Measurements from ENCODE around the gene CAMLG. TPM values are rescaled to one million over a fixed set of nuclear protein-coding genes. Genes with fewer than 3 reads are reported as not detected.
"Not testable (repeated sequence)": the region's sequence is repeated elsewhere in the genome, so short reads cannot be mapped to it uniquely, and the experiment has no call there.

CAMLG gene
- total RNA-seq, result 10 to 100 TPM; 24.4 to 24.7 TPM

- peaks cover 23% of the 10 kb centered on the region for H3K4me1 Mint-ChIP-seq
- ATAC-seq (ENCODE audit: low read depth), result peak; percentile 99
- peak within 1 kb of the TSS; percentile 93 for H3K4me3 Mint-ChIP-seq
- POLR2A ChIA-PET, result interaction anchor here (0.6 to 3.1 kb wide), 14 partner anchors 19 to 588 kb away, joined by 3 to 32 read pairs (median 4); partner anchors contain the start of genes C5orf24, DDX46, PCBD2 and PPP2CA
- H3K27me3 Mint-ChIP-seq, result no peaks in the 10 kb centered on the region
- peak within 1 kb of the TSS; percentile 91 for H3K27ac Mint-ChIP-seq
- peaks cover 6% of the 10 kb centered on the region for H3K36me3 Mint-ChIP-seq
- DNase-seq, result peak; percentile 96
- H3K9me3 Mint-ChIP-seq, result no peaks in the 10 kb centered on the region
Observed at GRCh38 chr5:134738133-134738962, at the start of gene CAMLG. Gene CAMLG (plus strand): TSS chr5:134738548. CDS start chr5:134738621, 73 bp downstream.

- H3K27ac Mint-ChIP-seq; H3K9me3 Mint-ChIP-seq; H3K4me3 Mint-ChIP-seq; DNase-seq; ATAC-seq (ENCODE audit: low read depth); POLR2A ChIA-PET; H3K4me1 Mint-ChIP-seq; H3K27me3 Mint-ChIP-seq: not testable (repeated sequence)
- H3K36me3 Mint-ChIP-seq, result peaks cover 41% of the 10 kb centered on the region
Observed at GRCh38 chr5:134690144-134690543, 48.2 kb upstream of the CAMLG start.

DNA sequence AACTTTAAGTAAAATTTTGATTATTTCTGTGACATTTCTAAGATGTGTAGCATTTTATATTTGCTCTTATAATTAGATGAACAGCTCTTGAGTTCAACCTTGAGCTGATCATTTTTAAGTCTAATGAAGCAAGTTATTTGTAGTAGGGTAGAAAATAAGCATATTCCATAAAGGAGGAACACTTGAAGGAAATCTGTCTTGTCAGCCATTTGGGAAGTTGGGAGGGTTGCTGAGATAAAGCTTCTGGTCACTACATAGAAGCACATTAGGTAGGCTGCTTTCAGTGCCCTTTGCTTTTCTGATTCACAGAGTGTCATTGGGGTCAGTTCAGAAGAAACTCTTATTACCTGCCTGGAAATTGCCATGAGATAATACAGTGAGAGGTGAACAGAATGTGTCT, 45.6 kb upstream of the CAMLG start:
- no peaks in the 10 kb centered on the region for H3K27me3 Mint-ChIP-seq
- POLR2A ChIA-PET, result no interaction called here
- no peak overlapping the region for H3K27ac Mint-ChIP-seq
- ATAC-seq (ENCODE audit: low read depth) (no peak), DNase-seq (no peak)
- no peaks in the 10 kb centered on the region for H3K4me1 Mint-ChIP-seq
- H3K4me3 Mint-ChIP-seq, result no peak overlapping the region
- H3K36me3 Mint-ChIP-seq, result peaks cover 35% of the 10 kb centered on the region
- no peaks in the 10 kb centered on the region for H3K9me3 Mint-ChIP-seq

DNA sequence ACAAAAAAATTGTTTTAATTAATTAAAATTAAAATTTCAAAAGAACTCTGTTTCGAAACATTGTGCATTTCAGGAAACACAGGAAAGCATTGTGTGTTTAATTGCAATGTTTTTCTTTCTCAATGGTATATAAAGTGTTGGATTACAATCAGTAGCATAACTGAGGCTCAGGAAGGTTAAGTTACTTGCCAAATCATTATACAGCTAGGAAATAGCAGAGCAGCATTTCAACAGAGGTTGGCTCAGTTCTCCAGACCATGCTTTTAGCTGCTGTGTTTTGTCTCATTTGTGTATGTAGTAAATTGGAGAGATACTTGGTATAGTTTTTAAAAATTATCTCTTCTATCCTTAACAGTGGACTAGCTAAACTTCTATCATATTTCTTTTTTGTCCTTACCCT, 30.0 kb upstream of the CAMLG start:
- DNase-seq (no peak), ATAC-seq (ENCODE audit: low read depth) (no peak)
- Mint-ChIP-seq H3K9me3 (no peaks in the 10 kb centered on the region), H3K36me3 (peaks cover 28% of the 10 kb centered on the region), H3K4me1 (no peaks in the 10 kb centered on the region), H3K27me3 (no peaks in the 10 kb centered on the region), H3K4me3 (no peak overlapping the region), H3K27ac (no peak overlapping the region)
- POLR2A ChIA-PET, result no interaction called here

DNA sequence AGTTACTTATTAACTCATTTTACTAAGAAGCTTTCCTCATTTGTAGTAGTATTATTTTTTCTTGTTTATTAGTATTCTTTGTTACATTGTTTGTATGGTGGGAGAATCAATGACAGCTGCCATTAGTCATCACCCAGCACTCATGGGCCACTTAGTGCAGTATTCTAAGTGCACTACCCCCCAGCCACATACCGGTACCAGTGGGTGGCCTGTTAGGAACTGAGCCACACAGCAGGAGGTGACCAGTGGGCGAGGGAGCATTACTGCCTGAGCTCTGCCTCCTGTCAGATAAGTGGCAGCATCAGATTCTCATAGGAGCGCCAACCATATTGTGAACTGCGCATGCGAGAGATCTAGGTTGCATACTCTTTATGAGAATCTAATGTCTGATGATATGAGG, 24.2 kb upstream of the CAMLG start:
- POLR2A ChIA-PET, result no interaction called here
- H3K4me1 Mint-ChIP-seq, result no peaks in the 10 kb centered on the region
- peaks cover 18% of the 10 kb centered on the region for H3K36me3 Mint-ChIP-seq

DNA sequence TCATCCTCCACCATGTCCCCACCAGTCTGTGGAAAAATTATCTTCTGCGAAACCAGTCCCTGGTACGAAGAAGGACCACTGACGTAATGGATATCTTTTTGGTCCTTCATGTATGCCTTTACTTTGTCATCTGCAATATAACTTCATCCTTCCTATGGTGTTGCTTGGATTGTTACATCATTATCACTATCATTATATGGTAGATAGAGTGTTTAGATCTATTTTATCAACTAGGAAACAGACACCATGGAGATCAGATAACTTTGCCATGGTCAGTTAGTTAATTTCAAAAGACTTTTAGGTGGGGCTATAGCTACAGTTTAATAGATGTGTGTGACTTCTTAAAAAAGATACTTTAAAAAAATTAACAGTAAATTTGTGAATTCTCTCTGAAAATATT, 23.8 kb upstream of the CAMLG start:
- H3K27ac Mint-ChIP-seq, result no peak overlapping the region
- ATAC-seq (ENCODE audit: low read depth), result no peak

More for the DNA sequence above, 24.2 kb upstream of the CAMLG start:
- Mint-ChIP-seq H3K9me3 (no peaks in the 10 kb centered on the region), H3K27me3 (no peaks in the 10 kb centered on the region), H3K4me3 (no peak overlapping the region), H3K27ac (no peak overlapping the region)
- ATAC-seq (ENCODE audit: low read depth) (no peak), DNase-seq (no peak)

GRCh38 chr5:134715466-134715865, 22.9 kb upstream of the CAMLG start:
- DNase-seq; ATAC-seq (ENCODE audit: low read depth); H3K27ac Mint-ChIP-seq; H3K4me1 Mint-ChIP-seq; H3K27me3 Mint-ChIP-seq; H3K4me3 Mint-ChIP-seq; H3K9me3 Mint-ChIP-seq; POLR2A ChIA-PET: not testable (repeated sequence)
- H3K36me3 Mint-ChIP-seq, result peaks cover 19% of the 10 kb centered on the region

More for the DNA sequence above, 23.8 kb upstream of the CAMLG start:
- peaks cover 18% of the 10 kb centered on the region for H3K36me3 Mint-ChIP-seq
- no peaks in the 10 kb centered on the region for H3K9me3 Mint-ChIP-seq
- H3K4me3 Mint-ChIP-seq, result no peak overlapping the region
- no peaks in the 10 kb centered on the region for H3K27me3 Mint-ChIP-seq
- POLR2A ChIA-PET, result no interaction called here
- no peaks in the 10 kb centered on the region for H3K4me1 Mint-ChIP-seq
- DNase-seq, result no peak

- H3K27ac Mint-ChIP-seq, result no peak overlapping the region
- ATAC-seq (ENCODE audit: low read depth), result no peak
- DNase-seq, result no peak
- no peak overlapping the region for H3K4me3 Mint-ChIP-seq
- no peaks in the 10 kb centered on the region for H3K27me3 Mint-ChIP-seq
- no peaks in the 10 kb centered on the region for H3K9me3 Mint-ChIP-seq
- H3K4me1 Mint-ChIP-seq, result no peaks in the 10 kb centered on the region
- POLR2A ChIA-PET, result no interaction called here
- H3K36me3 Mint-ChIP-seq, result peaks cover 10% of the 10 kb centered on the region
Observed at GRCh38 chr5:134724872-134725271, 13.5 kb upstream of the CAMLG start.

GRCh38 chr5:134732819-134733218, 5.5 kb upstream of the CAMLG start:
- Mint-ChIP-seq H3K27me3 (no peaks in the 10 kb centered on the region), H3K27ac (no peak overlapping the region), H3K9me3 (no peaks in the 10 kb centered on the region), H3K4me3 (no peak overlapping the region), H3K4me1 (peaks cover 1% of the 10 kb centered on the region), H3K36me3 (no peaks in the 10 kb centered on the region)
- no peak for ATAC-seq (ENCODE audit: low read depth)
- DNase-seq, result no peak
- POLR2A ChIA-PET, result no interaction called here

DNA sequence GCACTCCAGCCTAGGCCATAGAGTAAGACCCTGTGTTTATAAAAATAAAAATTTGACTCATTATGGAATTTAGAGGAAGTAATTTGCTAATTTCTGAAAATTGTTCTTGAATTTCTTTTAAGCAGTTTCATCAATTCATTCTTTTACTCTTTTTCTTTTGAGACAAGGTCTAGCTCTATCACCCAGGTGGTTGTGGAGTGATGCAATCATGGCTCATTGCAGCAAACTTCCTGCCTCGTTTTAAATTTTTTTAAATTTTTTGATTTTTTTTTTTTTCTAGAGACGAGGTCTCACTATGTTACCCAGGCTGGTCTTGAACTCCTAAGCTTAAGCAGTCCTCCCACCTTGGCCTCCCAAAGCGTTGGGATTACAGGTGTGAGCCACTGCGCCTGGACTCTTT, 3.1 kb upstream of the CAMLG start:
- no peak for ATAC-seq (ENCODE audit: low read depth)
- H3K27me3 Mint-ChIP-seq, result no peaks in the 10 kb centered on the region
- H3K9me3 Mint-ChIP-seq, result no peaks in the 10 kb centered on the region
- no peaks in the 10 kb centered on the region for H3K36me3 Mint-ChIP-seq
- DNase-seq, result no peak
- no peak overlapping the region for H3K4me3 Mint-ChIP-seq
- no peak overlapping the region for H3K27ac Mint-ChIP-seq
- POLR2A ChIA-PET, result no interaction called here
- peaks cover 14% of the 10 kb centered on the region for H3K4me1 Mint-ChIP-seq

DNA sequence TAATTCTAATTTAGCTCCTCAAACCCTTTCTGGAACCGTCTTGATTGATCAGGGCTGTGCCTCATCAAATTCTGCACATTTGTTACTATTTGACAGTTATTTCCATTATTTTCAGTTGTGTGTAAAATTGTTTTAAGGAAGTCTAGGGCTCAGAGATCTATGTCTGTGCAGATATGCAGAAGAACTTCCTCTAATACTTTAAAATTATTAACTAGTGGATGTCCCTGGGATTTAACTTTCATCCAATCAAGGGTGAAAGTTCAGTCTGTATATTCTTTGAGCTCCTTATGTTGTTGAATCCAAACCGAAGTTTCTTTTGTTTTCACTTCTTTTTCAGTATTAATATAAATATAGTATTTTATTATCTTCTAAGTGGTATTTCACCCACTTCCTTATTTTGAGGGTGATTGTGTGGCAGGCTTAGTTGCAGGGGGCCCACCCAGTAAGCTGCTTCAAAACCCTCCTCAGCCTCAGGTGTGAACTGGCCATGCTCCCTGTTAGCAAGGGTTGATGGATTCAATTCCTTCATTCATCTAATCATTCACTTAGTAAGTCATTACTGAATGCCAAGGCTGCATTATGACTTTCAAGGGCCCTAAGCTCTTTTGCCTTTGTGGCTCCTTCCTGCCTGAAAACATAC, 2.1 kb upstream of the CAMLG start:
- Mint-ChIP-seq H3K4me3 (no peak overlapping the region), H3K27me3 (no peaks in the 10 kb centered on the region), H3K27ac (peak overlapping the region; percentile 34), H3K9me3 (no peaks in the 10 kb centered on the region), H3K36me3 (peaks cover 3% of the 10 kb centered on the region), H3K4me1 (peaks cover 20% of the 10 kb centered on the region)
- DNase-seq, result no peak
- no peak for ATAC-seq (ENCODE audit: low read depth)
- POLR2A ChIA-PET, result interaction anchor here (0.7 to 1.2 kb wide), 2 partner anchors 22 to 169 kb away, joined by 3 to 4 read pairs; partner anchors contain the start of genes DDX46 and PCBD2

DNA sequence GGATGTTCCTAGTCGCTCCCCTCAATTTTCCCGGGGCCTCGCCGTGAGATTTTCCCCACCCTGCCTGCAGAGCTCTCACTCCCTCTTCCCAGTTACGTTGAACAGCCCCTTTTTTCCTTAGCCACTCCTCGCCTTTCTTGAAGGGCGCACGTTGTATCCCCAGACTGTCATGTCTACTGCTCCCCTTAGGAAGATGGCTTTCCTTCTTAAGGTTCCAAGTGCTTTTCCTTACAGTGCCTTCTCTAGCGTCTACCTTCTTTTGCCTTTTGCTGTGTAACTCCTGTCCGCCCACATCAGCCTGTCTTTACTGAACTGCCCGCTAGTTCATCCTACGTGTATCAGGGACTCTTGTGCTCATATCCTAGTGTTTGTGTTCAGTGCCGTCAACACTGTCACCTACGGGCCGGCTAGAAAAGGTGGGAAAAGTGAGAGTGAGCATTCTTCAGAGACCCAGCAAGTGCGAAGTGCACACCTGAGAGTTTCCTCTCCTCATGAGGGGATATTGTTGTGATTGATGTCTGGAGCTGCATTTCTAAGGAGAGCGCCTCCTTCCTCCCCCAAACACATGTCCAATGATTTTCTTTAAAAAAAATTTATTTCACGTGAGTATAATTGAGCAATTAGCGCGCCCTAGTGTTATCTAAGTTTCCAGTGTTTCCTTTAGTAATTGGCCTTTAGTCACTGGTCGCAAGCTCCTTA, 764 bp downstream of the CAMLG start:
- no peaks in the 10 kb centered on the region for H3K9me3 Mint-ChIP-seq
- H3K27ac Mint-ChIP-seq, result peak overlapping the region; percentile 91
- peaks cover 23% of the 10 kb centered on the region for H3K4me1 Mint-ChIP-seq
- ATAC-seq (ENCODE audit: low read depth), result no peak
- no peaks in the 10 kb centered on the region for H3K27me3 Mint-ChIP-seq
- POLR2A ChIA-PET, result interaction anchor here (0.6 to 3.1 kb wide), 11 partner anchors 19 to 588 kb away, joined by 3 to 32 read pairs (median 4); partner anchors contain the start of genes C5orf24, DDX46, PCBD2 and SEC24A
- peak; percentile 43 for DNase-seq
- peak overlapping the region; percentile 93 for H3K4me3 Mint-ChIP-seq
- peaks cover 6% of the 10 kb centered on the region for H3K36me3 Mint-ChIP-seq

- DNase-seq (no peak), ATAC-seq (ENCODE audit: low read depth) (no peak)
- Mint-ChIP-seq H3K4me3 (no peak overlapping the region), H3K9me3 (no peaks in the 10 kb centered on the region), H3K36me3 (peaks cover 6% of the 10 kb centered on the region), H3K27me3 (no peaks in the 10 kb centered on the region), H3K4me1 (peaks cover 21% of the 10 kb centered on the region), H3K27ac (no peak overlapping the region)
- POLR2A ChIA-PET, result no interaction called here
Observed at GRCh38 chr5:134741052-134741451, 2.7 kb downstream of the CAMLG start.

All from activated naive CD8-positive, alpha-beta T cell treated with anti-CD3 and anti-CD28 coated beads, Interleukin-2, amount 10 ng/mL, durations not matched to agents 7 days and 5 days (primary cell).